UCSD-AML1 (cell line): ENCODE data around the gene NCOA7.
"Not testable (repeated sequence)": the region's sequence is repeated elsewhere in the genome, so short reads cannot be mapped to it uniquely, and the experiment has no call there.

ENCODE experiments used
- DNase-seq: peaks from one replicate; lab custom pipeline; 2025; ENCODE audit not compliant: unreplicated experiment; lab: John Stamatoyannopoulos, UW

NCOA7 gene

DNA sequence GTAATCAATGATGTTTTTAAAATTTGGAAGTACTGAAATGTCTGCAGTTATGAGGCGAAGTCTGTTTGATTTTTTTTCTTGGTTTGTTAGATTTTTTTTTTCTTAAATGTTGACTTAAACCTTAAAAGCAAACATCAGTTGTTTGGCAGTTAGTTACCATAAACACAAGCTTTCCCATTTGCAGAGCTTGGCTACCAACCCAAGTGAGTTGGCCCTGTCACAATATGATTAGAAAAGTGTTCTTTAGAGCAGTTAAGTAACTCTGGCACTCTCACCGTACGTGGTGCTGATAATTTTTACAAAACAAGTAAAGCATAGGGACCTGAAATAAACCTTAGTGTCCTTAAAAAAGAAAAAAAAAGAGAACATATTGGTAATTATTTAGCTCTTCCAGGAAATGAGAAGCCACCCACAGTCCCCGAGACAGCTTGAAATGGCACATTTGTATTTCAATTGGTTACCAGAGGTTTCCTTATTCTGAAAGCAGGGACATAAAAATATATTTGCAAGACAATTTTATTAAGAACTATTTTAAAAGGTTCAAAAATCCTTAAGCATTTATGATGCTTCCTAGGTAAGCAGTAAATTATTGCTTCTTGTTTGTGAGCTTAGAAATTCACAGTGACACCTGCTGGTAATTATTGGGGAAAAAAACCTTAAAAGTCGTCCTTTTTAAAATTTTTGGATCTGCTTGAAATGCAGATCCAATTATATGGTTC, 37.4 kb upstream of the NCOA7 start:
- DNase-seq = no peak

DNA sequence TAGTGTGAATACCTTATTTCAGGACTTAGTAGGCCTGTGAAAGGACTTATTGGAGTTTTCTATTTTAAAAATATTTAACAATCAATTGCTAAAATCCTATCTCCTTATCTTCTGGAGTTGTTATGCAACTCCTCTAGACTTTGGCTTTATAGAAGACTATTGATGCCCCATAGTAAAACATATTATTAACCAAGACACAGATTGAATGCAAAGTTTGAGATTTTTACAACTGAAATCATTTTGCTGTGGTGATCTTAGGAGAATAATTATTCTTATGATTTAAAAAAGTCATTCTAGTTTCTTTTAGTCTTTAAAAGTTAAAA, 36.9 kb upstream of the NCOA7 start:
- DNase-seq = no peak

DNA sequence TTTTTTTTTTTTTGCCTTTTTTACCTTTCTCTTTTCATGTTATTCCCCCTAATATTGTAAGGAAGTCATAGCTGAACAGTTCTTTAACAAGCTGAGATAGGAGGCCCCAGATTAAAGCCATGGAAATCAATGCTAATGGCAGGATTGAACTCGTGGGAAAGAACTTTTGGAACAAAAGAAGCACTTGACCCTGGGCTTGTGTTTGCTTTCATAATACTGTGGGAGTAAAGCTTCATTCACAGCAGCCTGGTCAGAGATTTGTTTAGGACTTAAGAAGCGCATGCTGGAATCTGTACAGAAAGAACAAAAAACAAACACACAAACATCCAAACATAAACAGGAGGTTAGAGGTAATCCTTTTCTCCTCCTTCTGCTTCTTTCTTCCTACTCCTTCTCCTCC, 36.2 kb upstream of the NCOA7 start:
- no peak for DNase-seq

DNA sequence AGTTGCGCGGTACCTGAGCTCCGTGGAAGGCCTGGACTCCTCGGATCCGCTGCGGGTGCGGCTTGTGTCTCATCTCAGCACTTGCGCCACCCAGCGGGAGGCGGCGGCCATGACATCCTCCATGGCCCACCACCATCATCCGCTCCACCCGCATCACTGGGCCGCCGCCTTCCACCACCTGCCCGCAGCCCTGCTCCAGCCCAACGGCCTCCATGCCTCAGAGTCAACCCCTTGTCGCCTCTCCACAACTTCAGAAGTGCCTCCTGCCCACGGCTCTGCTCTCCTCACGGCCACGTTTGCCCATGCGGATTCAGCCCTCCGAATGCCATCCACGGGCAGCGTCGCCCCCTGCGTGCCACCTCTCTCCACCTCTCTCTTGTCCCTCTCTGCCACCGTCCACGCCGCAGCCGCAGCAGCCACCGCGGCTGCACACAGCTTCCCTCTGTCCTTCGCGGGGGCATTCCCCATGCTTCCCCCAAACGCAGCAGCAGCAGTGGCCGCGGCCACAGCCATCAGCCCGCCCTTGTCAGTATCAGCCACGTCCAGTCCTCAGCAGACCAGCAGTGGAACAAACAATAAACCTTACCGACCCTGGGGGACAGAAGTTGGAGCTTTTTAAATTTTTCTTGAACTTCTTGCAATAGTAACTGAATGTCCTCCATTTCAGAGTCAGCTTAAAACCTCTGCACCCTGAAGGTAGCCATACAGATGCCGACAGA, 31.4 kb upstream of the NCOA7 start:
- peak; percentile 11 for DNase-seq

DNA sequence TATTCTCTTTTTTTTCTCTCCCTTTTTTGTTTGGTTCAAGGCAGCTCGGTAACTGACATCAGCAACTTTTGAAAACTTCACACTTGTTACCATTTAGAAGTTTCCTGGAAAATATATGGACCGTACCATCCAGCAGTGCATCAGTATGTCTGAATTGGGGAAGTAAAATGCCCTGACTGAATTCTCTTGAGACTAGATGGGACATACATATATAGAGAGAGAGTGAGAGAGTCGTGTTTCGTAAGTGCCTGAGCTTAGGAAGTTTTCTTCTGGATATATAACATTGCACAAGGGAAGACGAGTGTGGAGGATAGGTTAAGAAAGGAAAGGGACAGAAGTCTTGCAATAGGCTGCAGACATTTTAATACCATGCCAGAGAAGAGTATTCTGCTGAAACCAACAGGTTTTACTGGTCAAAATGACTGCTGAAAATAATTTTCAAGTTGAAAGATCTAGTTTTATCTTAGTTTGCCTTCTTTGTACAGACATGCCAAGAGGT, 30.8 kb upstream of the NCOA7 start:
- no peak for DNase-seq

DNA sequence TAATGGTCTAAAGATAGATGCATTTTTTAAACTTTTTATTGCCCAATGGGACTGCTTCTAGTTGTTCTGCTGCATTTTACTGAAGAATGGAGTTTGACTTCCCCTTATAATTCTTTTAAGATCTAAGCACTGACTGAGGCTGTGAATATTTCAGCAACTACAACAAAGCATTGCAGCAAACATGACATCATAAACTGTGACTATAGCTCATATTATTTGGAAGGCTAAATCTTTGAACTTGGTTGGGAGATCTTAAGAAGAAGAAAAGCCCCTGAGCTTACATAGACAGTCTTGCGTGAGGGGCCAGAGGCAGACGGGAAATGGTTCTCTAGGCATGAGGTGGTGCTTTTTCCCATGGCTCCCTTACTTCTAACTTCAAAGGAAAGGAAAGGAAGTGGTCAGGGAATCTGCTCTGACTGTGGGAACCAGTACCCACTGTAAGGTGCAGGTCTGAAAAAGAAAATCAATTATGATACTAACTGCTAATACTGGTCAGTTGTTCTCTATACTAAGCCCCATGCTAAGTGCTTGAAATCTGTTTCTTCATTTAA, 26.6 kb upstream of the NCOA7 start:
- no peak for DNase-seq

DNA sequence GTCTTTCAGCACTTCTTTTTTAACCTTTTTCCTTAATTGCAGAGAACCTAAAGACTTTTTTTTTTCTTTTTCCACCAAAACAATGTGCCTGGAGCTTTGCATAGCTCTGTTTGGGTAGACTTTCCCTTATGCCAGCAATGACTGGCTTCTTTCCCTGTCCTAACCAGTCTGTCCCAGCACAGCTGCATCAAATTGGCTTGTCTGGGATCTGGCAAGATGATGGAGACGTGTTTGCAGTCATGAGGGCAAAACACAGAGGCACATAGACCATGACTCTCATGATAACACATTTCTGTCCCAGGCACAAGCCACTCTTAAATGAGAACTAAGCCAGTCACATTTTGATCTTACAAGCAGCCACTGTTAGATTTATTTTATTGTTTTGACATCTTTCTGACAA, 24.8 kb upstream of the NCOA7 start:
- DNase-seq = no peak

DNA sequence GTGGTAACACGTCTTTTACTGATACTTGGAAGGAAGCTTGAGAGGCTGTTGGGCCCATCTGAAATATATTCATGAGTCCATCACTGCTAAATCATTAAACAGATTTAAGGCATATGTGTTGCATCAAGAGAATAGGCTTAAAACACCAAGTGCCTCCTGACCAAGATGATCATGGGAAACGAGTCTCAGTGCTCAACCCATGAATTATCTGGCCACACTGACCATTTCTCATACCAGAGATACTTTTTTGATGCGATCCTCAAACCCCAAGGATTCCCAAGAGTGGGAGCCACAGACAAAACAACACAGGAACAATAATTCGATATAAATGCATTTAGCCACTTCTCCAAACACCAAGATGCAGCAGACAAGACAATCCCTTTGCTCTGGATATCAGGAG, 24.1 kb upstream of the NCOA7 start:
- DNase-seq = no peak

DNA sequence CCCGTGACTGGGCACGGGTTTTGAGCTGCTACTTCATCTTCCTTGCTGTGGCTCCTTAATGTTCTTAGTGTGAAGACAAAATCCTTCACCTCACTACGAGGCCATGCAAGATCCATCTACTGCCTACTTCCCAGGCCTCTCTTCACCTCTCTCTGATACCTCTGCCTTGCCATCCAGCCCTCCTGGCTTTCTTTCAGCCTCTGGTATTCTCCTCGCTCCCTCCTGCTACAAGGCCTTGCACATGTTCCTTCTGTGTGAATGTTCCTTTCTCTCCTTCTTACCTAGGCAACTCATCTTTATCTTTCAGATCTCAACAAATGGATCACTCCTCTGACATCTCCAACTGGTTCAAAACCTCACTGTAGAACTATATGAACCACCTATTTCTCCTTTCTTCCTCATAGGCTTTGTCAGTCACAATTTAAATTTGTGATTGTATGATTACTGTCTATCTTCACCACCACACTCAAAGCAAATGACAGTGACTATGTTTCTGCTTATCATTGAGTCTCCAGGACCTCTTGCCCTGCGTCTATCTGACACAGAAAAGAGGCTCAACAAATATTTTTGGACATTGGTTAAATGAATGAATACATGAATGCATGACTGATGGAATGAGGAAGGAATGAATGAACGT, 21.5 kb upstream of the NCOA7 start:
- DNase-seq = no peak

DNA sequence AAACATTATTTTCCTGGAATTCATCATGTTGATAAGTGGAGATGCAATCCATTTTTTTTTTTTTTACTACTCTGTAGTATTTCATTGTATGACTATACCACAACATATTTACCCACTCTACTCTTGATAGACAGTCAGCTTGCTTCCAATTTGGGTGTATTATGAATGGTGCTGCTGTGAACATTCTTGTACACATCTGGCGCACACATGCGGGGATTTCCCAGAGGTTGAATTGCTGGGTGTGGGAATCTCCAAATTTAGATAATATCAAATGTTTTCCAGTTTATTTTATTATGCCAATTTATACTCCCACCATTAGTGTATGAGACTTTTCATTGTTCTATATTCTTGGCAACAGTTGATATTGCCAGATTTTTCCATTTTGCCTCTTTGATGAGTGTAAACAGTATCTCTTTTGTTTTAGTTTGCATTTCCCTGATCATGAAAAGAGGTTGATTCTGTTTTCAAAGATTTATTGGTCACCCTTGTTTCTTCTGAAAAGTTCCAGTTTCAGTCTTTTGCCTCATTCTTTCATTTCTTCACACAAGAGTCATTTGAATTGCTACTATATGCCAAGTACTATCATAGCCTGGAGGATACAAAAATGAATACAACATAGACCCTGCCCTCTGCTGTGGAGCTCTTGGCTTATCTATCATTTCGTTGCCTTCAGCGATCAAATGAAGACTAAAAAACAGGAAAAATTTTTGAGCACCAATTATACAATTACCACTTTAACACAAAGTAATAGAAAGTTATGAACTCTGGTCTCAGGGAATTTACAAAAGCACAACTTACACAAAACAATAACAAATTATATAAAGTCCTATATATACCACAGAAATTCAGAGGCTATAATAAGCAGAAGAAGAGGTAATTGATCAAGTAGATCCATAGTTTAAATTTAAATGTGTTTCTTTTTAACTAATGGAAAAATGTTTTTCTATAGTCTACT, 17.1 kb upstream of the NCOA7 start:
- DNase-seq = no peak

DNA sequence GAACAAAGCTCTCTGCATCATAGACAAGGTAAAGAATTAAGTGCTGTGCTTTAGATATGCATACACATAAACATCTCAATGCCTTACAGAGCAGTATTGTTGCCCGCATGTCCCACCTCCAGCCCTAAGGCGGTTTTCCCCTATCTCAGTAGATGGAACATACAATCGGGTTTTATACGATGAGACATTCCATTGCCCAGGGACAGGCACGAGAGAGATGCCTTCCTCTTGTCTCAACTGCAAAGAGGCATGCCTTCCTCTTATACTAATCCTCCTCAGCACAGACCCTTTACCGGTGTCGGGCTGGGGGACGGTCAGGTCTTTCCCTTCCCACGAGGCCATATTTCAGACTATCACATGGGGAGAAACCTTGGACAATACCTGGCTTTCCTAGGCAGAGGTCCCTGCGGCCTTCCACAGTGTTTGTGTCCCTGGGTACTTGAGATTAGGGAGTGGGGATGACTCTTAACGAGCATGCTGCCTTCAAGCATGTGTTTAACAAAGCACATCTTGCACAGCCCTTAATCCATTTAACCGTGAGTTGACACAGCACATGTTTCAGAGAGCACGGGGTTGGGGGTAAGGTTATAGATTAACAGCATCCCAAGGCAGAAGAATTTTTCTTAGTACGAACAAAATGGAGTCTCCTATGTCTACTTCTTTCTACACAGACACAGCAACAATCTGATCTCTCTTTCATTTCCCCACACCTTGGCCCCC, 14.5 kb upstream of the NCOA7 start:
- DNase-seq = not testable (repeated sequence)

DNA sequence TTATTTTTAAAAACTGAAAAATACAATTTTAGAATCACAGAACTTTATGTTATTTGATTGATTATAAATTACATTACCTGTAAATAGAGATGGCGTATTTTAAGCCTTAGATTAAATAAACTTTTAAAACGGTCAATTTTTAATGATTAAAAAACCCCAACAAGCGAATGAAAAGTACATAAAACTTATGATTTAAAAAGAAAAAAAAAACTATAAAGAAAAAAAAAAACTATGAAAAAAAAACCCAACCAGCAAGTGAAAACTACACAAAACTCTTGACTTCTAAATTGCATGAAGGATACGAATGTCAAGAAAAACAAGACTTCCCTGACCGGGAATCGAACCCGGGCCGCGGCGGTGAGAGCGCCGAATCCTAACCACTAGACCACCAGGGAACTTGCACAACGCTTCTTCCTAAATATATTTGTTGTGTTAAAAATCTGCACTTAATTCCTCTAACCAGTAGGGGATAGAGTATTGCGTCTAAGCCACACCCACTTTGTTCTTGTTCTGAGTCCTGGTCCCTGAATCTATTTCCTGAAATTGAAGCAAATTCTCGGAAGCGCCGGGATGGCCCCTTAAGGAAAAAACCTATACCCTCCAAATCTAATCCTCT, 10.7 kb upstream of the NCOA7 start:
- DNase-seq = peak; percentile 86

DNA sequence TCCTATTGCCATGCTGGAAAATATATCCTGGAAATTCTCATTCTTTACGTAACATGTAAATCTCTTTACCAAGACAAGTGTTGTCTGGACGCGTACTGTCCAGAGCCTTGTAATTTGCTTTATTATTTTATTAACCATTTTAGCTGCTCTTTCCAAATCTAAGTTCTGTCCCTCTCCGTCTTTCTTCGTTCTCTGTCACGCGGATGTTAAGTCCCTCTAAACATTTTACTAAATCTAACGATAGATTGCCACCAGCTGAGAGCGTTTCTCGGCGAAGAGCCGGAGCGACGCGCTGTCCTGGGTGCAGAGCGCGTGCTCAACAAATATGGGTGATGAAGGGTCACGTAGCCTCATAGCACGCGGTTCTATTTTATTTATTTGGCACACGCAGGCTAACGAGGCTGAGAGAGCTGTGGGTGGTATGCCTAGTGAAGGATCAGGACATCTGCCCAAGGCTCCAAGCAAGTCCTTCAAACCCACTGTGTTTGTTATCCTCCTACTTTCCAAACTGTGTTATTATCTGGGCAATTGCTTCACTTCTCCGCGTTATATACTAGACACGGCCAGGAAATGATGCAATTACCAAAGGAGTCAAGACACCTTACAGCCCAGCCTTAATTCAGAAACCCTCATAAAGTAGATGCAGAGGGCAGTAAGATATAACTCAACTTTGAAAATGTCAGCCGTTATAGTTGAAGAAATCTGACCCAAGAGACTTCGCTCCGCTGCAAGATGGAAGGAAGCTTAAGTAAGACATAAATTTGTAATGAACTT, 10.0 kb upstream of the NCOA7 start:
- DNase-seq = peak; percentile 68

DNA sequence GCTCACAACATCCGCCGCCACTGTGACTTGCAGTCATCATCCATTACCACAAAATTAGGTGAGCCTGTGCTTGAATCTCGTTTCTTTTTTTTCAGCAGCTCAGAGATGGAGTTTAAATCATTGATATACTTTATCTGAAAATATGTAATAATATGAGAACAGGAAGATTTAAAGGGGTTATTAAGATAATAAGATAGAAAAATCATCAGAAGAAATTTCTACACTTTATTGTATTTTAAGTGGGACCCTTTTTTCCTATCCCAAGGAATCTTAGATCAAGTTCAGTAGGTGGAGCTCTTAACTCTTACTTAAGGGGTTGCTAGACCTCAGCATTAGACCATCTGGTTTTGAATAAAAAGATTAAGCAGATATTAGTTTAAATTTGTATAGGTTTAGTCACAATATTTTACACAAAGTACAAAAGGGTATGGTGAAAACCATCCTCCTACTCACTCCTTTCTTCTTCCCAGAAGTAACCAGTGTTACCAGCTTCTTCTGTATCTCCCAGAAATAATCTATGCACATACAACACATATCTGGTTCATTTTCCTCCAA, 9.4 kb upstream of the NCOA7 start:
- DNase-seq = no peak

DNA sequence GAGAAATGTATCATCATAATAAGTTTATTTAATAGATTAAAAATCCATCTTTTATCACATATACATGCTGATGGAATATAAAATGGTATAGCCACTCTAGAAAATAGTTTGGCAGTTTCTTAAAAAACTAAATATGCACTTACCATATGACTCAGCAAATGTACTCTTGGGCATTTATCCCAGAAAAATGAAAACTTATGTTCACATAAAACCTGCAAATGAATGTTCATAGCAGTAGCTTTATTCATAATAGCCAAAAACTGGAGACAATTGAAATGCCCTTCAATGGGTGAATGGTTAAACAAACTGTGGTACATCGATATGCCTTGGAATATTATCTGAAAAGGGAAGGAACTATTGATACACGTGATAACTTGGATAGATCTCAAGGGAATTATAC, 6.4 kb upstream of the NCOA7 start:
- no peak for DNase-seq

DNA sequence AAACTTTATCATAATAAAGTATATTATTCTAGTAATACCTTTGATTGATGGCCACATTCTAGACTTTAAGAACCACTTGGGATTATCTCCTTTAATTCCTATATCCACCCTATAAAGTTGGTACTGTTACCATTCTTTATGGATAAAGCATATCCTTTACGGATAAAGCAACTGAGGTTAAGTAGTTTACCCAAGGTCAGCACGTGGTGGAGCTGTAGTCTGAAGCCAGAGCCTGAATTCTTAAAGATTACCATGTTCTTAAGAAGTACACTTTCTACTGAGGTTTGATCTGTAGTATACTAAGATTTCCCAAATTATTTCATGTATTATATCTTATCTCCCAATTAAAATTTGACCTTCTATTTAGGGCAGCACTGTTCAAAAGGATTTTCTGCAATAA, 3.0 kb upstream of the NCOA7 start:
- no peak for DNase-seq

DNA sequence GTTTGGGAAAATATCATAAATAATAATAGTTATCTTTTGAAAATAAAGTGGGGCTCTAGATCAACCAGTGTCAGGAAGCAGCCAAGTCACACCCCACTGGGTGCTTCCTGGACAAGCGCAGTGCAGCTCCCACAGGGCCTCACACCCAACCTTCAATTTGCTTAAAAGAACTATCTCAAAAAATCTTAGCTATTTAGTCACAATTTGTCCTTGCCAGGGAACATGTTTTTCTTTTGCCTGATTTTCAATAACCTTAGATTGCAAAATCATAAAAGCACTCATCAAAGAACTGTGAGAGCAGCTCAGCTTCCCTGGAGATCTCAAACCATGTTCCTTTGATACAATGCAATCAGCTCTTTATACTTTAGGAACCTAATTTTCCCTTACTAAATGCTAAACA, 1.6 kb upstream of the NCOA7 start:
- peak; percentile 10 for DNase-seq

DNA sequence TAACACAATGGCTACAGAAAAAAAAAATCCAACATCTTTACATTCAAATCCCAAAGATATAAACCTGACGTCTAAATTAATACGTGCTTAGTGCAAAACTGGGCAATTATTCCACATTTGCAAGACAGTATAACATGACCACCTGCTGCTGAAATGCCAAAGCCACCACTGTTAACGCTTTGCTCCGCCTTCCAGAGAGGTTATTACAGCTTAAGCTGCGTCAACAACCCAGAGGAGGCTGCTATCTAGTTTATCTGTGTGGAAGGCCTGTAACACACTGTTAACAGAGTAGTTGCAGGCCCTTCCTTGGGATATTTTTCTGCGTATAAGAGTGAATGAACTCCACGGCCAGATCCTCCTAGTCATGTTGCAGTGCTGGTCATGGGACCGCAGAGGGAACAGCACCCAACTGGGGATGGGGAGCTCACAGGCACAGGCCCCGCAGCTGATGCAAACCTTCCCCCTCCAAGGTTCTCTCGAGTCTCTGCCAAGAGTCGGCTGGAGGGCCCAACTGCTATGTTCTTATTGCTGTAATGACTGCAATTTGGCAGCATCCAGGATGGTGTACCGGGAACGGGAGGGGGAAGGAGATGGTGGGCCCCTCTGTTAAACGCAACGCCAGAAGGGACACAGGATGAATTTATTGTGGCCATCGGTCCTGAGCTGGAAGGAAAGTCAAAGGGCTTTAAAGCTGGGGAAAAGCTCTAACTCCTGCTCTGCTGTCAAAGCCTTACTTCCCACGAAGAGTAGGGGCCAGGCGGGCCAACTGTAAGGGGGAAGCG, 993 bp upstream of the NCOA7 start:
- peak; percentile 67 for DNase-seq
